Measurements from ENCODE around the gene NNT. TPM values are rescaled to one million over a fixed set of nuclear protein-coding genes. Genes with fewer than 3 reads are reported as not detected.
"Not testable (repeated sequence)": the region's sequence is repeated elsewhere in the genome, so short reads cannot be mapped to it uniquely, and the experiment has no call there.

The NNT gene
- total RNA-seq, 2 donors from 2014 or later: 25.1 to 30.1 TPM

DNA sequence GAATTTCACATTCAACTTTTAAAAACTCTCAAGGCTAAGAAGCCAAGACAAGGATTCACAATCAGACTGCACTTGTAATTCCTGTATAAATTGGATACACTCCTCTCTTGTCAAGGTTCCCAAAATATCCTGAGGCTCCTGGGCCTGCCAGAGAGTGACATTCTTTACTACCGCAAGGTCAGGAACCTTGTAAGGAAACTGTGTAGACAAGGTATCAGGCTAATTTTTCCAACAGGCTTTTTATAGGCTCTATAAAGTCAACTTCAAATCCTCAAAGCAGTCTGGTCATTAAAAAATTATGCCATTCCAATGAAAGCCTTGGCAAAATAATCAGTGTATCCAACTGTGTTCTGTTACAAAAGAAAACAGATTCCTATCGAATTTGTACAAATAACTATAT is 30.6 kb upstream of the NNT start:
- intact Hi-C loops (cut with DNase I): no loop called here
- no peak for TF ChIP-seq POLR2A (IDR thresholded peaks at IDR 0.05)
- TF ChIP-seq, protein P1, sequence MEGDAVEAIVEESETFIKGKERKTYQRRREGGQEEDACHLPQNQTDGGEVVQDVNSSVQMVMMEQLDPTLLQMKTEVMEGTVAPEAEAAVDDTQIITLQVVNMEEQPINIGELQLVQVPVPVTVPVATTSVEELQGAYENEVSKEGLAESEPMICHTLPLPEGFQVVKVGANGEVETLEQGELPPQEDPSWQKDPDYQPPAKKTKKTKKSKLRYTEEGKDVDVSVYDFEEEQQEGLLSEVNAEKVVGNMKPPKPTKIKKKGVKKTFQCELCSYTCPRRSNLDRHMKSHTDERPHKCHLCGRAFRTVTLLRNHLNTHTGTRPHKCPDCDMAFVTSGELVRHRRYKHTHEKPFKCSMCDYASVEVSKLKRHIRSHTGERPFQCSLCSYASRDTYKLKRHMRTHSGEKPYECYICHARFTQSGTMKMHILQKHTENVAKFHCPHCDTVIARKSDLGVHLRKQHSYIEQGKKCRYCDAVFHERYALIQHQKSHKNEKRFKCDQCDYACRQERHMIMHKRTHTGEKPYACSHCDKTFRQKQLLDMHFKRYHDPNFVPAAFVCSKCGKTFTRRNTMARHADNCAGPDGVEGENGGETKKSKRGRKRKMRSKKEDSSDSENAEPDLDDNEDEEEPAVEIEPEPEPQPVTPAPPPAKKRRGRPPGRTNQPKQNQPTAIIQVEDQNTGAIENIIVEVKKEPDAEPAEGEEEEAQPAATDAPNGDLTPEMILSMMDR (IDR thresholded peaks at IDR 0.05): no peak
- Histone ChIP-seq H3K4me3 (no peak overlapping the region), H3K27ac (no peak overlapping the region), H3K4me1 (no peaks in the 10 kb centered on the region), H3K36me3 (replicated peaks in 1 of 2; ENCODE audit: insufficient read depth in 1 of 2, low read depth in 2 of 2) (no peaks in the 10 kb centered on the region), H3K9me3 (no peaks in the 10 kb centered on the region), H3K27me3 (no peaks in the 10 kb centered on the region)
- no peak for DNase-seq
- WGBS, 2 donors: 45 to 56% methylated on average over 2 of the region's 2 CpGs
- ATAC-seq: no peak

DNA sequence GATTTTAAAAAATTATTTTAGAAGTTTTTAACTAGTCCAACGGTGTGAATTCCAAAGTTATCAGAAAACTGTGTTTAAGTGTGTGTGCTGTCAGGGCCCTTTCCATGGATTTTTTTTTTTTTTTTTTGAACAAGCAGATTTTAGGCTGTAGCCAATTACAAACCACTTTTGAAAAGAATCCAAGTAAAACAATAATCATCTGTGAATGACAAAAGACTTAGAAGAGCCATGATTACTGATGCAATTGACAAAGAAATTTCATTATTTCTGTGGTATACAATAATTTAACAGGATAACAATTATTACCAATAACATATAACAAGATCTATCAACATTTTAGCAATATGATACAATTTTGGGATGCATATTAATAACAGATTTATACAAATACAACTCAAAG is 29.9 kb upstream of the NNT start:
- intact Hi-C loops (cut with DNase I): no loop called here
- DNase-seq (no peak), ATAC-seq (no peak)
- Histone ChIP-seq H3K9me3 (no peaks in the 10 kb centered on the region), H3K4me3 (no peak overlapping the region), H3K27me3 (no peaks in the 10 kb centered on the region), H3K4me1 (no peaks in the 10 kb centered on the region), H3K27ac (no peak overlapping the region), H3K36me3 (replicated peaks in 1 of 2; ENCODE audit: insufficient read depth in 1 of 2, low read depth in 2 of 2) (no peaks in the 10 kb centered on the region)
- TF ChIP-seq, protein P1 (IDR thresholded peaks at IDR 0.05): no peak
- TF ChIP-seq POLR2A (IDR thresholded peaks at IDR 0.05): no peak
- WGBS, 2 donors: 34 to 41% methylated on average over 1 of the region's 1 CpG

DNA sequence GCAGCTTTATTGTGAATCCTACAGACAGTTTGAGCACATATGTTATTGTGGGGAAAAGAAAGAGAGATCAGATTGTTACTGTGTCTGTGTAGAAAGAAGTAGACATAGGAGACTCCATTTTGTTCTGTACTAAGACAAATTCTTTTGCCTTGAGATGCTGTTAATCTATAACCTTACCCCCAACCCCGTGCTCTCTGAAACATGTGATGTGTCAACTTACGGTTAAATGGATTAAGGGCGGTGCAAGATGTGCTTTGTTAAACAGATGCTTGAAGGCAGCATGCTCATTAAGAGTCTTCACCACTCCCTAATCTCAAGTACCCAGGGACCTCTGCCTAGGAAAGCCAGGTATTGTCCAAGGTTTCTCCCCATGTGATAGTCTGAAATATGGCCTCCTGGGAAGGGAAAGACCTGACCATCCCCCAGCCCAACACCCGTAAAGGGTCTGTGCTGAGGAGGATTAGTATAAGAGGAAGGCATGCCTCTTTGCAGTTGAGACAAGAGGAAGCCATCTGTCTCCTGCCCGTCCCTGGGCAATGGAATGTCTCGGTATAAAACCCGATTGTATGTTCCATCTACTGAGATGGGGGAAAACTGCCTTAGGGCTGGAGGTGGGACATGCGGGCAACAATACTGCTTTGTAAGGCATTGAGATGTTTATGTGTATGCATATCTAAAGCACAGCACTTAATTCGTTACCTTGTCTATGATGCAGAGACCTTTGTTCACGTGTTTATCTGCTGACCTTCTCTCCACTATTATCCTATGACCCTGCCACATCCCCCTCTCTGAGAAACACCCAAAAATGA is 22.4 kb upstream of the NNT start:
- 79 to 88% methylated on average over 10 of the region's 10 CpGs for WGBS, 2 donors
- H3K9me3 ChIP-seq; H3K4me1 ChIP-seq; H3K27me3 ChIP-seq; H3K27ac ChIP-seq; H3K4me3 ChIP-seq; H3K36me3 ChIP-seq (replicated peaks in 1 of 2; ENCODE audit: insufficient read depth in 1 of 2, low read depth in 2 of 2); ATAC-seq; DNase-seq; intact Hi-C loops (cut with DNase I): not testable (repeated sequence)

DNA sequence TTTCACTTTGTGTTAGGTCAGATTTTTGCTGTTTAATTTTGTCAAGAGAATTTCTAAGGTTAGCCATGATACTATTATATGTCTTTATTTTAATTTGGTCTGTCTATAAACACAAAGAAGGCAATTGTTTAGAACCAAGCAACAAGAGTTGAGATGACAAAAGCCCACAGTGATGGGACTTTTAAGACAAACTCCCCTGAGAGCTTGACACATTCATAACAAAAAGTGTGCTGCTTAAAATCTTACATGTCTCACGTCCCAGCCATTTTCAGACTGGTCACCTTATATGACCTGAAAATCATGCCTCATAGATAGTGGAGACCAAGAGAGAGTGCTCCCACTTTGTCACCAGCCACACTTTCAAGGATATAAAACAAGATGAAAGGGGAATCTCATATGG is 21.6 kb upstream of the NNT start:
- Histone ChIP-seq H3K9me3 (no peaks in the 10 kb centered on the region), H3K27me3 (no peaks in the 10 kb centered on the region), H3K36me3 (replicated peaks in 1 of 2; ENCODE audit: insufficient read depth in 1 of 2, low read depth in 2 of 2) (no peaks in the 10 kb centered on the region), H3K4me1 (no peaks in the 10 kb centered on the region), H3K27ac (no peak overlapping the region), H3K4me3 (no peak overlapping the region)
- DNase-seq: no peak
- intact Hi-C loops (cut with DNase I): no loop called here
- 88 to 95% methylated on average over 1 of the region's 1 CpG for WGBS, 2 donors
- ATAC-seq: no peak
- no peak for TF ChIP-seq POLR2A (IDR thresholded peaks at IDR 0.05)
- TF ChIP-seq, protein P1 (IDR thresholded peaks at IDR 0.05): no peak

DNA sequence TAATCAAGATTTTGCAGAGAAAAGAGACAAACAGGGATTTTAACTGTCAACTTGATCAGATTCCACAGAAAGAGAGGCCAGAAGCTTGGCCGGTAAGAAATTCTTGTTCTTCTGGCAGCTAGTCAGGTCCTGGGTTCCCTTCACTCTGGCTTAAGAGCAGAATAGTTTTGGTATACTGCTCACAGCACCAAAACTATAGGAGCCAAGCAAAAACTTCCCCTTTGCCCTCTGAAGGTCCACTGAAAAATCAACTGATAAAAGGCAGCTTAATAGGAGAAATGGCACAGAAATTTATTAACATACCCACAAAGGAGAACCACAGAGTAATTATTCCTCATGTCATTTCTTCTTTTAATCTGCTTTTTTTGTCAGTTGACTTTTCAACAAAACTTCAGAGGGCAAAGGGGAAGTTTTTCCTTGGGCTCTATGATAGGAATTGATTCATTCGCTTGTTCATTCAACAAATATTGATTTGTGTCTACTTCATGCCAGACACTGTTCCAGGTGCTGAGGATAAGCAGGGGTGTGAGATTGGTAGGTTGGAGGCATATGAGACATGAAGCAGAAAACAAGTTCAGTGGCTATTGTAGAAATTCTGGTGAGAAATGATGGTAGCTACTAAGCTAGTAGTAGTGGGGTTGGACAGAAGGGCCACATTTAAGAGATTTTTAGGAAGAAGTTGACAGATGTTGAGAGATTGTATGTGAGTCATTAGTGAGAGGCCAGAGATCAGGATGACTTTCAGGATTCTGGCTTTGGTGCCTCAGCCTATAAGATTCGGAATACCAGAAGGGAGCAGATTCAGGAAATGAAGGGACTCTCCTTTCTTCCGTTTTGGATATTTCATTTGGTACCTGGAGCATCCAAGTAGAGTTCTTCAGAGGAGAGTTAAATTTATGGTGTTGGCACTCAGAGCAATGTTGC is 20.6 kb upstream of the NNT start:
- intact Hi-C loops (cut with DNase I): no loop called here
- no peak for ATAC-seq

More for the DNA sequence above, 20.6 kb upstream of the NNT start:
- H3K4me1 ChIP-seq: no peaks in the 10 kb centered on the region
- H3K36me3 ChIP-seq (replicated peaks in 1 of 2; ENCODE audit: insufficient read depth in 1 of 2, low read depth in 2 of 2): no peaks in the 10 kb centered on the region
- H3K9me3 ChIP-seq: no peaks in the 10 kb centered on the region
- 63 to 66% methylated on average over 4 of the region's 4 CpGs for WGBS, 2 donors
- no peak overlapping the region for H3K27ac ChIP-seq
- DNase-seq: no peak
- no peak overlapping the region for H3K4me3 ChIP-seq
- no peaks in the 10 kb centered on the region for H3K27me3 ChIP-seq
- TF ChIP-seq, protein P1 (IDR thresholded peaks at IDR 0.05): no peak
- TF ChIP-seq POLR2A (IDR thresholded peaks at IDR 0.05): no peak
